RWPE1 (cell line): ENCODE results near the gene MICB.

ENCODE experiments used
- CTCF ChIA-PET: fragments of 350-600 bp; sonication (Branson Sonifier 250); formaldehyde crosslinking; extraction: SDS; loops from one replicate; lab custom pipeline; 2021; lab: Yijun Ruan, JAX
- POLR2A ChIA-PET: fragments of 400-600 bp; formaldehyde crosslinking; extraction: SDS; loops from one replicate; lab custom pipeline; 2020; ENCODE audit warnings: antibody characterized with exemption; ENCODE audit not compliant: low non-redundant PET; lab: Yijun Ruan, JAX
- DNase-seq: peaks from one replicate; pipeline ENCODE4 v3.0.0; 2012; ENCODE audit warnings: low spot score
- H3K27ac ChIP-seq: fragments of 450-650 bp; 2 replicates; pipeline ENCODE4 v1.5.1; 2017
- TF ChIP-seq, protein P1 (sequence below): fragments of 450-650 bp; conservative IDR thresholded peaks from 2 replicates; pipeline ENCODE4 v1.5.1; 2017; ENCODE audit warnings: low read depth, mild to moderate bottlenecking

The MICB gene

DNA sequence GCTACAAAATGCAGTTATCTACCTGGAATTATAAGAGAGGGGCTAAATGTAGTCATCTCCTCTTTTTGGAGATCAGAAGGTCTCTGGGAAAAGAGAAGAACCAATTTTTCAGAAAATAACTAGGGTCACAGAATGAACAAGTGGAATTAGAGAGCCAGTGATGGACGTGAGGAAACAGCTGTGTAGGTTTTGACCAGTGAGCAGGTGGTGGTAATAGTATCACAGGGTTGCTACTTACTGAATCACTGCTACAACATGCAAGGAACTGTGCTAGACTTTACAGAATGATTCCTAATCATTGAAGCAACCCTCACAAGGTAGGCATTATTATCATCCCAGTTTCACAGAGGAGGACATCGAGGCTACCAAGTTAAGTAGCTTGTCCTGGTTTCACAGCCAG, 46.7 kb downstream of the MICB start:
- no peak overlapping the region for H3K27ac ChIP-seq
- CTCF ChIA-PET: interaction anchor here (0.6 to 6.3 kb wide), 2 partner anchors 54 to 108 kb away, joined by 4 to 96 read pairs; partner anchors contain the start of gene BAG6
- TF ChIP-seq, protein P1, sequence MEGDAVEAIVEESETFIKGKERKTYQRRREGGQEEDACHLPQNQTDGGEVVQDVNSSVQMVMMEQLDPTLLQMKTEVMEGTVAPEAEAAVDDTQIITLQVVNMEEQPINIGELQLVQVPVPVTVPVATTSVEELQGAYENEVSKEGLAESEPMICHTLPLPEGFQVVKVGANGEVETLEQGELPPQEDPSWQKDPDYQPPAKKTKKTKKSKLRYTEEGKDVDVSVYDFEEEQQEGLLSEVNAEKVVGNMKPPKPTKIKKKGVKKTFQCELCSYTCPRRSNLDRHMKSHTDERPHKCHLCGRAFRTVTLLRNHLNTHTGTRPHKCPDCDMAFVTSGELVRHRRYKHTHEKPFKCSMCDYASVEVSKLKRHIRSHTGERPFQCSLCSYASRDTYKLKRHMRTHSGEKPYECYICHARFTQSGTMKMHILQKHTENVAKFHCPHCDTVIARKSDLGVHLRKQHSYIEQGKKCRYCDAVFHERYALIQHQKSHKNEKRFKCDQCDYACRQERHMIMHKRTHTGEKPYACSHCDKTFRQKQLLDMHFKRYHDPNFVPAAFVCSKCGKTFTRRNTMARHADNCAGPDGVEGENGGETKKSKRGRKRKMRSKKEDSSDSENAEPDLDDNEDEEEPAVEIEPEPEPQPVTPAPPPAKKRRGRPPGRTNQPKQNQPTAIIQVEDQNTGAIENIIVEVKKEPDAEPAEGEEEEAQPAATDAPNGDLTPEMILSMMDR: no peak
- no peak for DNase-seq
- POLR2A ChIA-PET: no interaction called here

DNA sequence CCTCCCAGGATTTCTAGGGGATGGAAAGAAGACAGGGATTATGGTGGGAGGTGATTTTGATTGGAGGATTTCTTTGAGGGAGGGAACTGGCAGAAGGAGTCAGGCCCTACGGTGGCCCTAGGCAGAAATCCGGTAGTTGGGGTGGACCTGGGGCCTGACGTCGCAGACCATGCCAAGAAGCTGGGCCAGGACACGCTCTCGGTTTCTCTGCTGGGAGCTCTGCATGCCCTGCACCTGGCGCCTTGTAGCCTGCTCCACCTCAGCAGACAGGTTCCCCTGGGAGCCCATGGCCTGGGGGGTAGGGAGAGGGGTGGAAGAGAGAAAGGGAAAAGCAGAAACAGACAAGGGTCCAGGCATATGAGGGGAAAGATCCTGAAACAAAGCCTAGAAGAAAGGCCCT, 47.3 kb downstream of the MICB start:
- POLR2A ChIA-PET: no interaction called here
- CTCF ChIA-PET: interaction anchor here (0.6 to 6.3 kb wide), 2 partner anchors 53 to 107 kb away, joined by 4 to 96 read pairs; partner anchors contain the start of gene BAG6

DNA sequence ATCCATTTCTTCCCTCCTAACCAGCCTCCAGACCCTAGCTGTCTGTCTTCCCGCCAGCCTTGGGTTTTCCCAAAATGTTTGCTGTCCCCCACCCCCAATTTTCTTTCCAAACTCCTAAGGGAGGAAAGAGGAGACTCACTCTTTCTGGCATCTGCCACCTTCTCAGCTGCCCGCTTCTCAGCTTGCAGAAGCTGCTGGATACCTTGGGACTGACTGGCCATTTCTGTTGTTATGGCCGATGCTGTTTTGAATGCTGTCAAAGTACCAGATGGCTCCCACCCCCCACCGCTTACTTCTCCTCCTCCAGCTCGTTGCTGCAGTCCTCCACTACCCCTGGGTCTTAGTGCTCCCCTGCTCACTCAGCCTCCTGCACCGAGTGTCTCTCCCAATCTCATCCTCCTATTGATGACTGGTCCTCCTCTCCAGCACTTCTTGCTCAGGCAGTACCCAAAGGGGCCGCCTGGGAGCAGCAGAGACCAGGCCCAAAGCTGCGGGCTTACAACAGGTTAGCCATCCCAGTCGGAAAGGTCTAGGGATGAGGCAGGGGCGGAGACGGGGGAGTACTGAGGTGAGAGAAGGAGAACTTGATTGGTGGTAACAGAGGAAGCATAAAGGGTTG, 48.5 kb downstream of the MICB start, which contains the start of gene ATP6V1G2:
ATP6V1G2 (minus strand) TSS at position 270 of the 619 bp plus-strand sequence; CDS start at position 221, 49 bp downstream.
- DNase-seq: peak; percentile 84
- TF ChIP-seq, protein P1: peak; percentile 98
- CTCF ChIA-PET: interaction anchor here (0.5 to 6.3 kb wide), 12 partner anchors 11 to 321 kb away, joined by 3 to 96 read pairs (median 4); partner anchors contain the start of gene LTB
- H3K27ac ChIP-seq: peak within 1 kb of the TSS; percentile 76
- POLR2A ChIA-PET: no interaction called here

More for the DNA sequence above, 47.3 kb downstream of the MICB start:
- no peak overlapping the region for H3K27ac ChIP-seq
- DNase-seq: no peak
- TF ChIP-seq, protein P1: no peak

DNA sequence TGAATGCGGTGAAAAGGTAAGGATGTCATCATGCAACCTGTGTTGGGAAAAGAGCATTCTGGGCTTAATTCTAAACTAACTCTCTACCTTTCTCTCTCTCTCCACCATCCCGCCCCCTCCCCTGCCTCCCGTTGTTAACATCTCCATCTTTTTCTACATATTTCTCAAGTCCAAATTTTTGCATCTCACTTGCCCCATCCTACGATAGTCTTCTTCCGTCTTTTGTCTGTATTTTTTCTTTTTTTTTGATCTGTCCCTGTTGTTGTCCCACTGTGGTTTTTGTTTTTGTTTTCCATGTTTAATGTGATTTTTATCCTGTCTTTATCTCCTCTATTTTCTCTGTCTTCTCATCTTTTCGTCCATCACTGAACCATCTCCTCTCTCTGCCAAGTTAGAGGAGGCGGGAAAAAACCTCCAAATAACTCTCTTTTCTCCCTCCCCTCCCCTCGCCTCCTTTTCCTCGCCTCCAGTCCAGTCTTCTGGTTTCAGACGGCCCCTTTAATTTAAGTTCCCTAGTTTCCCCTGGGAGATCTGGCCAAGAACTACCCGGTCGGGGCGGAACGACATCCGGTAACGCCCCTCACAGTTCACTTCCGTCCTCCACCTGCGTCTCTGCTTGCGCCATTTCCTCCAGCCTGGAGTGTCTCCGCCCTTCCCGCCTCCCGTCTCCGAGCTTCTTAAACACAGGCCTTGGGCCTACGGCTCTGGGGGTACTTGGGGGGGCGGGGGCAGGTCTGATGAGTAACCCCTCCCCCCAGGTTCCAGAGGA, 49.2 kb downstream of the MICB start, which contains the start of gene NFKBIL1:
NFKBIL1 (plus strand) TSS at position 651 of the 769 bp plus-strand sequence; CDS start at position 738, 87 bp downstream.
- peak; percentile 92 for DNase-seq
- peak within 1 kb of the TSS; percentile 76 for H3K27ac ChIP-seq
- TF ChIP-seq, protein P1: peak; percentile 62
- CTCF ChIA-PET: interaction anchor here (0.6 to 6.3 kb wide), 12 partner anchors 12 to 320 kb away, joined by 3 to 96 read pairs (median 4); partner anchors contain the start of gene LTB
- POLR2A ChIA-PET: no interaction called here

DNA sequence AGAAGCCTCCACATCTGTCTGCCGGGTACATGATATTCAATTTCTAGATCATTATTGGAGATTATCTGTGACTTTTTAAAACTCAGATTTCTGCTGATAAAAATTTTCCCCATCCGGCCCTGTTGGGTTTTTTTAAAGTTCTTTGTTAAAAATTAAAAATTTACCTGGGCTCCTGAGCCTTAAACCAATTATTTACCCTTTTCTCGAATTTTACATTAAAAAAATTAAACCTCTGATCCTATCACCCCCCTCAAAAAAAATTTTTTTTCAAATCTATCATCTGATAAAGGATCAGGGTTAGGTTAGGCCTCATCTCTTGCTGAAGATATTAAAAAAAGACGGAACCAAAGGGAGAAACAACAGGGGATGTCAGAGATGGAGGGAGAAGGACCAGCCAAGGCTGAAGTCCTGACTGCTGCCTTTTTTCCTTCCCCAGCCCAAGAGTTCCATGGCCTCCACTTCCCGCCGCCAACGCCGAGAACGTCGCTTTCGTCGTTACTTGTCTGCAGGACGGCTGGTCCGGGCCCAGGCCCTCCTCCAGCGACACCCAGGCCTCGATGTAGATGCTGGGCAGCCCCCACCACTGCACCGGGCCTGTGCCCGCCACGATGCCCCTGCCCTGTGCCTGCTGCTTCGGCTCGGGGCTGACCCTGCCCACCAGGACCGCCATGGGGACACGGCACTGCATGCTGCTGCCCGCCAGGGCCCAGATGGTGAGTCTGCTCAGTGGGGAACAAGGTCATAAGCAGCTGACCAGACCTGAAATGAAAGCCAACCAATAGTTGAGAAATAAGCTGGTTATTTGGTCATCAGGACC, 50.0 kb downstream of the MICB start:
- ChIA-PET CTCF (interaction anchor here (0.7 to 6.3 kb wide), 2 partner anchors 36 to 51 kb away, joined by 5 to 96 read pairs; no protein-coding TSS in a partner anchor), POLR2A (no interaction called here)
- TF ChIP-seq, protein P1: no peak
- peak overlapping the region; percentile 76 for H3K27ac ChIP-seq
- DNase-seq: no peak
